GM12874 (cell line): ENCODE data around the gene ABHD4.

Experiments used
- CTCF ChIP-seq: IDR thresholded peaks from 2 replicates; pipeline ENCODE4 v1.5.1; 2011; ENCODE audit warnings: low read depth, mild to moderate bottlenecking, control low read depth, low read length, moderate library complexity; ENCODE audit not compliant: insufficient read depth

The ABHD4 gene

GRCh38 chr14:22610931-22611330 is 12.8 kb downstream of the ABHD4 start:
- no peak for TF ChIP-seq CTCF

GRCh38 chr14:22613106-22613695 is 15.1 kb downstream of the ABHD4 start:
- TF ChIP-seq CTCF: no peak

- TF ChIP-seq CTCF: no peak
Measured at GRCh38 chr14:22613736-22614239, 15.7 kb downstream of the ABHD4 start.

- no peak for TF ChIP-seq CTCF
Measured at GRCh38 chr14:22614240-22614799, 16.2 kb downstream of the ABHD4 start.

- TF ChIP-seq CTCF: no peak
Measured at GRCh38 chr14:22622255-22622654, 24.2 kb downstream of the ABHD4 start.

GRCh38 chr14:22623047-22623446 is 24.9 kb downstream of the ABHD4 start:
- no peak for TF ChIP-seq CTCF

GRCh38 chr14:22626590-22626989 is 28.5 kb downstream of the ABHD4 start:
- no peak for TF ChIP-seq CTCF
